ENCODE results near the gene TMEM134.

TMEM134 gene

GRCh38 chr11:67453816-67454732, 15.0 kb downstream of the TMEM134 start:
- Histone ChIP-seq H3K79me2 (ENCODE audit: low read length) (no peaks in the 10 kb centered on the region), H3K4me3 (ENCODE audit: low read length) (no peak overlapping the region), H3K4me1 (ENCODE audit: low read length) (peaks cover 7% of the 10 kb centered on the region), H3K9me3 (ENCODE audit: insufficient read depth, low read length) (no peaks in the 10 kb centered on the region; the same call in 1 of the 2 replicates), H3K36me3 (replicated peaks; ENCODE audit: low read depth, low read length) (no peaks in the 10 kb centered on the region), H4K20me1 (ENCODE audit: insufficient read depth, low read length) (no peaks in the 10 kb centered on the region), H2AFZ (ENCODE audit: low read depth, low read length) (no peak overlapping the region), H3K27ac (ENCODE audit: low read length) (no peak overlapping the region), H3K4me2 (ENCODE audit: low read length) (no peak overlapping the region), H3K27me3 (ENCODE audit: low read depth, low read length) (0 out of 2 replicates have a peak, but pooled peaks cover 2% of the 10 kb centered on the region), H3K9ac (ENCODE audit: low read length) (no peak overlapping the region)
- TF ChIP-seq EZH2phosphoT487 (IDR thresholded peaks at IDR 0.05; ENCODE audit: low read depth) = no peak
- TF ChIP-seq, protein P1, sequence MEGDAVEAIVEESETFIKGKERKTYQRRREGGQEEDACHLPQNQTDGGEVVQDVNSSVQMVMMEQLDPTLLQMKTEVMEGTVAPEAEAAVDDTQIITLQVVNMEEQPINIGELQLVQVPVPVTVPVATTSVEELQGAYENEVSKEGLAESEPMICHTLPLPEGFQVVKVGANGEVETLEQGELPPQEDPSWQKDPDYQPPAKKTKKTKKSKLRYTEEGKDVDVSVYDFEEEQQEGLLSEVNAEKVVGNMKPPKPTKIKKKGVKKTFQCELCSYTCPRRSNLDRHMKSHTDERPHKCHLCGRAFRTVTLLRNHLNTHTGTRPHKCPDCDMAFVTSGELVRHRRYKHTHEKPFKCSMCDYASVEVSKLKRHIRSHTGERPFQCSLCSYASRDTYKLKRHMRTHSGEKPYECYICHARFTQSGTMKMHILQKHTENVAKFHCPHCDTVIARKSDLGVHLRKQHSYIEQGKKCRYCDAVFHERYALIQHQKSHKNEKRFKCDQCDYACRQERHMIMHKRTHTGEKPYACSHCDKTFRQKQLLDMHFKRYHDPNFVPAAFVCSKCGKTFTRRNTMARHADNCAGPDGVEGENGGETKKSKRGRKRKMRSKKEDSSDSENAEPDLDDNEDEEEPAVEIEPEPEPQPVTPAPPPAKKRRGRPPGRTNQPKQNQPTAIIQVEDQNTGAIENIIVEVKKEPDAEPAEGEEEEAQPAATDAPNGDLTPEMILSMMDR (IDR thresholded peaks at IDR 0.05; ENCODE audit: low read depth, low read length) = no peak

DNA sequence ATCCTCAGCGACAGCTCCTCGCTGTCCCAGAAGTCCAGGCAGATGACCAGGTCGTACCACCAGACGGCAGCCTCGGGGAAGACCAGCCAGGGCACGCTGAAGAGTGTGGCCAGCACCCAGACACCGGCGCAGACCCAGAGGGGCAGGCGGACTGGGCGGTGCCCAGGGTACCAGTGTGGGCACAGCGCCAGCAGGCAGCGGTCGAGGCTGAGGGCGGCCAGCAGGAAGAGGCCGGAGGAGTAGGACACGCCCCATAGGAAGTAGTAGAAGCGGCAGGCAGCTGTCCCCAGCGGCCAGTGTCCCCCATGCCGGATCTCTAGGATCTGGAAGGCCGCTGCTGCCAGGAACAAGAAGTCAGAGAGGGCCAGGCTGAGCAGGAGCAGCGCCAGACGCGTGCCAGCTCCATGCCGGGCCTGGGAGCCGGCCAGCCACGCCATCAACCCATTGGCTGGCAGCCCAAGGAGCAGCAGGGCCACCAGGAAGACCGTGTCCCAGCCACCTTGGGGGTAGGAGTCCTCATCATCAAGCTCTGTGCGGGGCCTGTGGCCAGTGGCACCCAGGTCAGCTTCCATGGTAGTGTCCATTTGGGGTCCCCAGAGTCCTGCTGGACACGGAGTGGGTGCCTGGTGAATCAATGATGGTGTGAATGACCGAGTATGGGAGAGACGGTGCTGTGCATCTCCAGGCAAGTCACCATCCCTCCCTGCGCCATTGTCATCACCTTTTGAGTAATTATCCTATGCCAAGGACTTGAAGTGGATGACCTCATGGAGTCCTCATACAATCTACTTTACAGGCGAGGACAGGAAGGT, 16.7 kb downstream of the TMEM134 start, which contains the start of gene GPR152:
Gene GPR152 (minus strand): TSS at position 589 of the 812 bp plus-strand sequence. CDS start 5 bp downstream, at position 584.
- TF ChIP-seq, protein P1 (IDR thresholded peaks at IDR 0.05; ENCODE audit: low read depth, low read length) = no peak
- no peak for TF ChIP-seq EZH2phosphoT487 (IDR thresholded peaks at IDR 0.05; ENCODE audit: low read depth)
- no peak within 1 kb of the TSS for H3K4me2 ChIP-seq (ENCODE audit: low read length)
- no peak within 1 kb of the TSS for H3K4me3 ChIP-seq (ENCODE audit: low read length)
- no peak within 1 kb of the TSS for H3K9ac ChIP-seq (ENCODE audit: low read length)
- H4K20me1 ChIP-seq (ENCODE audit: insufficient read depth, low read length) = no peaks in the 10 kb centered on the region
- H3K79me2 ChIP-seq (ENCODE audit: low read length) = no peaks in the 10 kb centered on the region
- no peaks in the 10 kb centered on the region for H3K36me3 ChIP-seq (replicated peaks; ENCODE audit: low read depth, low read length)
- H3K9me3 ChIP-seq (ENCODE audit: insufficient read depth, low read length) = no peaks in the 10 kb centered on the region
- H3K4me1 ChIP-seq (ENCODE audit: low read length) = peaks cover 4% of the 10 kb centered on the region
- no peak within 1 kb of the TSS for H3K27ac ChIP-seq (ENCODE audit: low read length)
- H2AFZ ChIP-seq (ENCODE audit: low read depth, low read length) = no peak within 1 kb of the TSS
- 0 out of 2 replicates have a peak, but pooled peaks cover 2% of the 10 kb centered on the region for H3K27me3 ChIP-seq (ENCODE audit: low read depth, low read length)

DNA sequence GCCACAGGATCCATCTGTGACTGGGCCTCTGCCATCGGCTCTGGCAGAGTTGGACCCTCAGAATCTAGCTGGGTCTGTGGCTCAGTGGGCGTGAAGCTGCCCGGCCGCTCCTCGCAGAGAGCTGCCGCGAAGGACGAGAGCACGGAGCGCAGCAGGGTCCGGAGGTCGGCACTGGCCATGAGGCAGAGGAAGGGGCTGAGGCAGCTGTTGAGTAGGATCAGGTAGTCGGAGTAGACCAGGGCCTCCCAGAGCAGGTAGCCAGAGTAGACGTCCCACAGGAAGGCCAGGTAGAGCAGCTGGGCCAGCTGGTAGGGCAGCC, 17.4 kb downstream of the TMEM134 start:
- Histone ChIP-seq H3K4me1 (ENCODE audit: low read length) (peaks cover 12% of the 10 kb centered on the region), H3K9me3 (ENCODE audit: insufficient read depth, low read length) (no peaks in the 10 kb centered on the region), H3K79me2 (ENCODE audit: low read length) (no peaks in the 10 kb centered on the region), H3K9ac (ENCODE audit: low read length) (no peak overlapping the region), H3K27ac (ENCODE audit: low read length) (no peak overlapping the region), H4K20me1 (ENCODE audit: insufficient read depth, low read length) (no peaks in the 10 kb centered on the region), H3K27me3 (ENCODE audit: low read depth, low read length) (0 out of 2 replicates have a peak, but pooled peaks cover 2% of the 10 kb centered on the region), H3K4me2 (ENCODE audit: low read length) (no peak overlapping the region), H3K4me3 (ENCODE audit: low read length) (no peak overlapping the region), H2AFZ (ENCODE audit: low read depth, low read length) (no peak overlapping the region), H3K36me3 (replicated peaks; ENCODE audit: low read depth, low read length) (no peaks in the 10 kb centered on the region)
- no peak for TF ChIP-seq EZH2phosphoT487 (IDR thresholded peaks at IDR 0.05; ENCODE audit: low read depth)
- TF ChIP-seq, protein P1 (IDR thresholded peaks at IDR 0.05; ENCODE audit: low read depth, low read length) = no peak
